Uterus (tissue), 2 donors: Measurements from ENCODE around the gene ENDOD1.

Experiments
- CTCF ChIP-seq, 4 experiments: fragments of 200-600 bp in 2 of 4; fragments of 450-650 bp in 2 of 4; sonication (generic) in 2 of 4; IDR thresholded peaks; one replicate each; pipeline ENCODE4 v1.5.1; 2016 to 2019; ENCODE audit warnings: antibody characterized with exemption in 4 of 4, mild to moderate bottlenecking in 2 of 4, moderate library complexity in 1 of 4
- POLR2A ChIP-seq, 2 donors: fragments of 450-650 bp; IDR thresholded peaks; one replicate each; pipeline ENCODE4 v1.6.1; 2016; ENCODE audit warnings: antibody characterized with exemption in 2 of 2, mild to moderate bottlenecking in 1 of 2, moderate library complexity in 1 of 2

- TF ChIP-seq POLR2A (IDR thresholded peaks at IDR 0.05) = no peak
- TF ChIP-seq CTCF (IDR thresholded peaks at IDR 0.05) = no peak
Measured at GRCh38 chr11:95140397-95141033, 50.9 kb downstream of the ENDOD1 start.
